OCI-LY3 (cell line): ENCODE measurements around the gene OPCML.

Experiments
- H2AFZ ChIP-seq: fragments of 200-600, 300-600 bp; shearing (Covaris generic); 2 replicates; pipeline ENCODE4 v1.6.0; 2014; ENCODE audit warnings: antibody characterized with exemption, low read depth, low read length
- H3K27ac ChIP-seq: fragments of 200-600, 300-600 bp; sonication (generic); 2 replicates; pipeline ENCODE4 v1.5.1; 2014; ENCODE audit warnings: mild to moderate bottlenecking, low read length, moderate library complexity, mixed read lengths
- H3K27me3 ChIP-seq: fragments of 200-600, 300-600 bp; sonication (generic); 2 replicates; pipeline ENCODE4 v1.6.1; 2014; ENCODE audit warnings: low read depth, low read length, mixed read lengths
- H3K36me3 ChIP-seq: fragments of 200-600, 300-600 bp; sonication (generic); replicated peaks from 2 replicates; pipeline ENCODE3; 2014; ENCODE audit warnings: low read depth, low read length, mixed read lengths
- H3K4me1 ChIP-seq: fragments of 300-600, 200-600 bp; sonication (generic); 2 replicates; pipeline ENCODE4 v1.6.1; 2014; ENCODE audit warnings: low read length, mixed read lengths
- H3K4me2 ChIP-seq: fragments of 200-600, 300-600 bp; sonication (generic); 2 replicates; pipeline ENCODE4 v1.6.1; 2014; ENCODE audit warnings: low read length, mixed read lengths
- H3K4me3 ChIP-seq: fragments of 300-600, 200-600 bp; sonication (generic); 2 replicates; pipeline ENCODE4 v1.5.1; 2014; ENCODE audit warnings: antibody characterized with exemption, mild to moderate bottlenecking, low read length, moderate library complexity
- H3K79me2 ChIP-seq: fragments of 300-600, 200-600 bp; shearing (Covaris generic); 2 replicates; pipeline ENCODE4 v1.6.1; 2014; ENCODE audit warnings: mild to moderate bottlenecking, low read length, mixed read lengths
- H3K9ac ChIP-seq: fragments of 300-600, 200-600 bp; shearing (Covaris generic); 2 replicates; pipeline ENCODE4 v1.6.0; 2014; ENCODE audit warnings: mild to moderate bottlenecking, low read length, moderate library complexity
- H3K9me3 ChIP-seq: fragments of 200-600, 300-600 bp; shearing (Covaris generic); 2 replicates; pipeline ENCODE4 v1.6.1; 2014; ENCODE audit warnings: low read length, mixed read lengths; ENCODE audit not compliant: insufficient read depth
- H4K20me1 ChIP-seq: fragments of 200-600, 300-600 bp; sonication (generic); 2 replicates; pipeline ENCODE4 v1.6.1; 2016; ENCODE audit warnings: low read length, mixed read lengths; ENCODE audit not compliant: insufficient read depth
- EZH2phosphoT487 ChIP-seq: fragments of 200-600 bp; shearing (Covaris generic); IDR thresholded peaks from 2 replicates; pipeline ENCODE4 v1.6.1; 2018; ENCODE audit warnings: antibody characterized with exemption, mixed run types, low read depth
- TF ChIP-seq, protein P1 (sequence below): fragments of 200-600, 300-600 bp; sonication (generic); IDR thresholded peaks from 2 replicates; pipeline ENCODE4 v1.5.1; 2014; ENCODE audit warnings: antibody characterized with exemption, low read length, low read depth

OPCML gene

DNA sequence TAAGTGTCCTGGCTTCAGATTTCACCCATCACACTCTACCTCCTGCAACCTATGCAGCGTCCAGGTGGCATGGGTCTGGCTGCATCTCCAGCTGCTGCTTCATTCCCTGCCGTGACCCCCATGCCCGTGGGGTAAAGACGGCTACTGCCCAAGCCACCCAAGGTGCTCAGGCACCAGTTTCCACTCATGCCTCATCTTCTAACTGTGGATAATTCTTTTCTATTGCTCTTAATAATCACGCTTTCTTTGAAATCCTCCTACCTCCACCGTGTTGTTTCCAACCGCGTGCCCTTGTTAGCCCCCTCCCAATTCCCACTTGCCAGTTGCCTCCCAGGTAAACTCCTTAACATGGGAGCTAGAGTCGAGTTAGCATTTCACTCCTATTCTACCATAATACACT lies 738.5 kb downstream of the OPCML start:
- Histone ChIP-seq H3K4me3 (no peak overlapping the region), H3K79me2 (no peaks in the 10 kb centered on the region), H3K9me3 (no peaks in the 10 kb centered on the region), H2AFZ (no peak overlapping the region), H3K36me3 (no peaks in the 10 kb centered on the region), H3K9ac (no peak overlapping the region), H4K20me1 (no peaks in the 10 kb centered on the region), H3K27ac (no peak overlapping the region), H3K4me2 (no peak overlapping the region), H3K27me3 (no peaks in the 10 kb centered on the region), H3K4me1 (no peaks in the 10 kb centered on the region)
- TF ChIP-seq EZH2phosphoT487: no peak
- TF ChIP-seq, protein P1, sequence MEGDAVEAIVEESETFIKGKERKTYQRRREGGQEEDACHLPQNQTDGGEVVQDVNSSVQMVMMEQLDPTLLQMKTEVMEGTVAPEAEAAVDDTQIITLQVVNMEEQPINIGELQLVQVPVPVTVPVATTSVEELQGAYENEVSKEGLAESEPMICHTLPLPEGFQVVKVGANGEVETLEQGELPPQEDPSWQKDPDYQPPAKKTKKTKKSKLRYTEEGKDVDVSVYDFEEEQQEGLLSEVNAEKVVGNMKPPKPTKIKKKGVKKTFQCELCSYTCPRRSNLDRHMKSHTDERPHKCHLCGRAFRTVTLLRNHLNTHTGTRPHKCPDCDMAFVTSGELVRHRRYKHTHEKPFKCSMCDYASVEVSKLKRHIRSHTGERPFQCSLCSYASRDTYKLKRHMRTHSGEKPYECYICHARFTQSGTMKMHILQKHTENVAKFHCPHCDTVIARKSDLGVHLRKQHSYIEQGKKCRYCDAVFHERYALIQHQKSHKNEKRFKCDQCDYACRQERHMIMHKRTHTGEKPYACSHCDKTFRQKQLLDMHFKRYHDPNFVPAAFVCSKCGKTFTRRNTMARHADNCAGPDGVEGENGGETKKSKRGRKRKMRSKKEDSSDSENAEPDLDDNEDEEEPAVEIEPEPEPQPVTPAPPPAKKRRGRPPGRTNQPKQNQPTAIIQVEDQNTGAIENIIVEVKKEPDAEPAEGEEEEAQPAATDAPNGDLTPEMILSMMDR: no peak

DNA sequence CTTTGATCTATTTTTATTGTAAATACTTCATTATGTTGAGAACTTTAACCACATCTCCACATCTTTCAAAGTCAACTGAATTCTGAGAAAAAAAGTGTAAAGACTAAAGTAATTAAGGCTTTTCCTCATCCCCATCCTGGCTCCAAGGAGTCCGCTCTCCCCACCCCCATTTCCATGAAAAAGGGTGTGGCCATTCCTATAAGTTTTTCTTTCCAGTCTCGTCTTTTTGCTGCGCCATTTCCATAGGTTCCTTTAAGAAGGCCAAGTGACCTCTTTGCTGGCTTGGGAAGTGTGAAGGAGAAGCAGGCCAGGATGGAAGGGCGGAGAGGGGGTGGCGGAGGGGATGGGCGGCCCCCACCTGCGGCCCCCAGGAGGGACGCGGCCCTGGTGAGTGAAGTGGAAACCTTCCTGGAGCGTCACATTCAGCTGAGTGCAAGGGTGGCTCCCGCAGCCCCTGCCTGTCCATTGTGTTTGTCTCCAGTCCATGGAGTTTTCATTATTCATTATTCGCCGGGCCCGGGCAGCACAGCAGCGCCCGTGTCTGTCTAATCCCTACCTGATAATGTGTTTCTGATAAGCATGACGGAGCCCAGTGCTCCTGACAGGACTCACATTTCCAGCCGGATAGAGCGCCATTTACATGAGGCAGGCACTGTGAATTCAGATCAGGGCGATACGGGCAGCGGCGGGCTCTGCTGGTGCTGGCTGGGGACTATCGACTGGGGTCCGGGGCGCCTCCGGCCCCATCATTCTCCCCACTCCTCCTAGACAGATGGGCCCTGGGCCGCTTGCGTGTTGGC lies 739.8 kb downstream of the OPCML start:
- Histone ChIP-seq H3K27me3 (no peaks in the 10 kb centered on the region), H3K9ac (no peak overlapping the region), H4K20me1 (no peaks in the 10 kb centered on the region), H3K27ac (no peak overlapping the region), H3K79me2 (no peaks in the 10 kb centered on the region), H3K36me3 (no peaks in the 10 kb centered on the region), H3K9me3 (no peaks in the 10 kb centered on the region), H3K4me3 (no peak overlapping the region), H3K4me2 (no peak overlapping the region), H2AFZ (no peak overlapping the region), H3K4me1 (no peaks in the 10 kb centered on the region)
- TF ChIP-seq EZH2phosphoT487: no peak
- TF ChIP-seq, protein P1: no peak

DNA sequence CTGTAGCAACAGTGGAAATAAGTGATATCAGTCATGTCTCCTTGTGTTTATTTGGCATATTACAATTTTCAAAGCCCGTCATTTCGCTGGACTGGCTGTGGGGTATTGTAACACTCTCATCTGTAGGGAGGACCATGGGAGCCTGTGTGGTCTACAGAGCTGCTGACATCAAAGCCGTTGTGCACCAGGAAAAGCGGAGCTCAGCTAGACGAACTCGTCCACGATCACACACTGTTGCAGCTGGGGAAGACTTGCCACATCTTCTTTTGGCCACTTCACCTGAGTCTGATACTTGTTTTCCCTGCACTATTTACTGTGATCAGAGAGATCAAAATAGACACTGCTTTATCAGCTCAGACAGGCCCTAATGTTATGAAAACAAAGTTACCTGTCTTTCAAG lies 741.3 kb downstream of the OPCML start:
- no peak overlapping the region for H3K9ac ChIP-seq
- H3K36me3 ChIP-seq: no peaks in the 10 kb centered on the region
- no peak overlapping the region for H3K27ac ChIP-seq
- no peaks in the 10 kb centered on the region for H4K20me1 ChIP-seq
- no peak overlapping the region for H3K4me3 ChIP-seq
- H3K79me2 ChIP-seq: no peaks in the 10 kb centered on the region
- no peaks in the 10 kb centered on the region for H3K4me1 ChIP-seq
- no peaks in the 10 kb centered on the region for H3K9me3 ChIP-seq
- no peak for TF ChIP-seq EZH2phosphoT487
- TF ChIP-seq, protein P1: no peak
- no peaks in the 10 kb centered on the region for H3K27me3 ChIP-seq
- H3K4me2 ChIP-seq: no peak overlapping the region
- no peak overlapping the region for H2AFZ ChIP-seq

DNA sequence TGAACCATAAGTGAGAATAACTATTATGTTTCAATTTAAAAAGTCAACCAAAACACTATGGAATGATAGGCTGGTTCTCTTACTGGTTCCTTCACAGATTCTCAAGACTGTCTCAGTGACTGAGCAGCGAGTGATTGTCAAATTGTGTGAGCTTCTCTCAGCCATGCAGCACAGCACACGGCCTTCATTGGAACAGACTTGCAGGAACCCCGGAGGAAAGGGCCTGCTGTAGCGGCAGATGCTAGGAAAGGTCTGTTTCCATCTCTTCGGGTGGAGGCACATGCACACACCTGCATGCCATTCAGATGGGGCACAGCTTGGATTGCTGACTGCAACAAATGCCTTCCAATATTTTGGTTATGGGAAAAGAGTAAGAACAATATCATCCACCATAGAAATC lies 741.8 kb downstream of the OPCML start:
- Histone ChIP-seq H3K36me3 (no peaks in the 10 kb centered on the region), H4K20me1 (no peaks in the 10 kb centered on the region), H3K9me3 (no peaks in the 10 kb centered on the region), H3K4me3 (no peak overlapping the region), H3K4me2 (no peak overlapping the region), H3K27me3 (no peaks in the 10 kb centered on the region), H3K4me1 (no peaks in the 10 kb centered on the region), H3K79me2 (no peaks in the 10 kb centered on the region), H2AFZ (no peak overlapping the region), H3K9ac (no peak overlapping the region), H3K27ac (no peak overlapping the region)
- TF ChIP-seq EZH2phosphoT487: no peak
- TF ChIP-seq, protein P1: no peak
